ENCODE results near the gene TNRC6A. TPM values are rescaled to one million over a fixed set of nuclear protein-coding genes. Genes with fewer than 3 reads are reported as not detected.
"Not testable (repeated sequence)": the region's sequence is repeated elsewhere in the genome, so short reads cannot be mapped to it uniquely, and the experiment has no call there.

The TNRC6A gene
- total RNA-seq, 1 donor from 2014 or later: 22.2 TPM

DNA sequence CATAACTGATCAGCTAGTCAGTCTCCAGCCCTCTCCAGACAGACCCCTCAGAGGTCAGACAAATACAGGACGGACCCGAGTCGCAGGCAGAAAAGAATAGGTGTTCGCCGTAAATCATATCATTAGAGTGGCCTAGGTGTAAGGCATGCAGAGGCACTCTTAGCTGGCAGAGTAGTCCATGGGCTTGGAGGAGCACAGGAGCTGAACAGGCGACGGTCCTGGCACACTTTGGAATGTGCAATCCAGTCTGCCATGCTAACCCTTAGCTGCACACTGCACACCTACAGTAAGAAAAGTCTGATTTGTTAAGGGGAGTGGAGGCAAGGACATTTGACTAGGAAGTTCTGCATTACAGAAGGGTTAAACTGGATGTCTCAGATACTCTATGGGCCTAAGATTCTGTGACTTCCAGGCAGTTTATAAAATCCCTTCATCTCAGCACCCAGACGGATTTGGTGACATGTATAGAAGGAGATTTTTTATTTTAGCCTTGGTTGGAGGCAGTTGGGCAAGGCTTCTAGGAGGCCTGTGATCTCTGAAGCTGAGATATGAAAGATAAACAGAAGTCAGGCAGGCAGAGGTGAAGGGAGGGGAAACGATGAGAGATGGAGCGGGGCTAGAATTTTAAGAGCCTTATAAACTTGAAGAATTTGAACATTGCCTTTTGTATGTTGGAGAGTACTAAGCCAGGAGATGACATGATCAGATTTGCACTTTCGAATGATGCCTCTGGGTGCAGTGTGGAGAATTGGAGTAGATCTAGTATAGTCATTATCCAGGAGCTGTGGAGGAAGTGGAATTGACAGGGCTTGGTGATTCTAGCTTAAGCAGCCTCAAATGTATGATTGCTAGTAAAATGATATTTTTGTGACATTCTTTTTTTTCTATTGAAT is 81.7 kb downstream of the TNRC6A start:
- no peak for DNase-seq (ENCODE audit: low read depth in 2 of 2)

DNA sequence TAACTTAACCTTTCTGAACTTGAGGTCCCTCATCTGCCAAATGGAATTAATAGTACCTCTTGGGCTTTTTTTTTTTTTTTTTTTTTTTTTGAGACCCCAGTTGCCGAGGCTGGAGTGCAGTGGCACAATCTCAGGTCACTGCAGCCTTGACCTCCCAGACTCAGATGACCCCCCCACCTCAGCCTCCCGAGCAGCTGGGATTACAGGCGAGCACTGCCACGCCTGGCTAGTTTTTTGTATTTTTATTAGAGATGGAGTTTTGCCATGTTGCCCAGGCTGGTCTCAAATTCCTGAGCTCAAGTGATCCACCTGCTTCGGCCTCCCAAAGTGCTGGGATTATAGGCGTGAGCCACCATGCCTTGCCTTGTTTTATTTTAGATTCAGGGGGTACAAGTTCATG is 83.4 kb downstream of the TNRC6A start:
- DNase-seq (ENCODE audit: low read depth in 2 of 2): not testable (repeated sequence)

DNA sequence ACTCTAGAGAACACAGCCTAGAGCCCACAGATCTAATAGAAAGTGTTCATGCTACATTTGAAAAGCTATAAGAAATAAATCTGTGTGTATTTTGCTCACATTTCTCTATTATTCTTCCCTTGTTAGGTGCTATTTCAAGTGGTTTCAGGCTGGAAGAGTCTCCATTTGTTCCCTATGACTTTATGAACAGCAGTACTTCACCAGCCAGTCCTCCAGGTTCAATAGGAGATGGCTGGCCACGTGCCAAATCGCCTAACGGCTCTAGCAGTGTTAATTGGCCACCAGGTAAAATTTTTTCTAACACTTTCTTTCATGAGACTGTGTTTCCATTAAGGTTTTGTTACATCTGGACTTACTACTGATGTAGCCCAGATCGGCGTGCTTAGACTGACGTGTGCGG is 85.6 kb downstream of the TNRC6A start:
- no peak for DNase-seq (ENCODE audit: low read depth in 2 of 2)

DNA sequence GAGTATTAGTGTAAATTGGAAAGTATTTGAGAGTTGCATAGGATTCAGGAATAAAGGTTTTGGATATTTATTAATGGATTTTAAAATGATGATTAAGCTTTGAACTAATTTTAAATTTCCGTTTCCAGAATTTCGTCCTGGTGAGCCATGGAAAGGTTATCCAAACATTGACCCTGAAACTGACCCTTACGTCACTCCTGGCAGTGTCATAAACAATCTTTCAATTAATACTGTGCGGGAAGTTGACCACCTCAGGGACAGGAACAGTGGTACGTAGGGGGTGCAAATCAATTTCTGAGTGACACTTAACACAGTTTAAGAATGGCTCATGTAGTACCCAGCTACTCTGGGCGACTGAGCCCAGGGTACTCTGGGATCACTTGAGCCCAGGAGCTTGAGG is 87.2 kb downstream of the TNRC6A start:
- DNase-seq (ENCODE audit: low read depth in 2 of 2): peak; percentile 31 to 54

DNA sequence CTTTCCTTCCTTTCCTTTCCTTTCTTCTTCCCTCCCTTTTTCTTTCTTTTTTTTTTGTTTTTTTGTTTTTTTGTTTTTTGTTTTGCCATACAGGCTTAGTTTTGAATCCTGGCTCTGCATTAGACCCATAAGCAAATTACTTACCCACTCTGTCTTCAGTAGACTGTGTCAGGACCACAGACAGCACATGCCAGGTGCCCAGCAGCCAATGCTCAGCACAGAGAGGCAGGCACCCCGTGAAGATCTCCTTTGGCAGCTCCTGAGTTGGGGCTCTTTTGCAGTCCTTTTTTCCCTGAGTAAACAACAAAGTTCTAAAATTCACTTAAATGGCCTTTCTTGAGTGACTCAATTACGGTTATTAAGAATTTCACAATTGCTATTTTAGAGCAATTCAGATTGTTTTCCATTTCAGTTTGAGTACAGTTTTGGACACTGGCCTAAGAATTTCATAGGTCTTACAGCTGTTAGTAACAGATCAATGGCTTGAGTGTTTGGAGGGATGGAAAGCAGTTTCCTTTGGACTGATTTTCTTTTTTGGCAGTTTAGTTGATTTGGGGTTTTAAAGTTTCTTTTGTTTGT is 90.1 kb downstream of the TNRC6A start:
- no peak for DNase-seq (ENCODE audit: low read depth in 2 of 2)

DNA sequence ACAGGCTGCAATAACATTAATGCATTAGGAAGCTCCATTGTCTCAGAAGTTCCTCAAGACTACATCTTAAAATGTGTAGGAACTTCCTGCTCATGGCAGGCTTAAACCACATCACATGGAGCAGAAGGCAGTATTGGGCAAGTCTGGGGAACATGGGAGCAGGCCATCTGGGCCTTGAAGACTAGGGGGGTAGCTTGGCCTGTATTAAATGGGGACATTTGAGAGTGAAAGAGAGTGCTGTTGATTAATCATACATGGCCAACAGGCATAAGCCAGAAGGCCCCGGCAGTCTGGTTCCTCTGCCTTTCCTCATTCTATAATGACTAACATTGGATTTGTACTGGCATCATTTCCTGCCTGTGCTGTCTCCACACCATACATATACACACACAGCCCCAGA is 91.1 kb downstream of the TNRC6A start:
- peak; percentile 15 to 70 for DNase-seq (ENCODE audit: low read depth in 2 of 2)

DNA sequence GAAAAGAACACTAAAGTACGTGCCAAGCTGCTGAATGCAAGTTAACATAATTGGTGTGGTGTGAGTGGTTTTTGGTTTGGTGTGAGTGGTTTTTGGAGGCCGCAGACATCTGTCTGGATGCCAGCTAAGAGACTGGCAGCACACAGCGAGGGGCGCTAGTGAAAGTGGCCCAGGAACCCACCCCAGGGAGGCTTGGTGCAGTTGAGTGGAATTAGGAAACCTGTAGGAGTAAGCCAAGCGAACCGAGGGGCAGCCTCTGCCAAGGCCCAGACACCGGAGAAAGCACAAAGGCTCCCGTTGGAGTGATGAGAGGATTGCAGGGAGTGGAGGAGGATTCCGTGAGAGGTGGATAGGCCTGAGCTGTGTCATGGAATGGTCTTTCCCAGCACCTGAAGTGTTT is 91.7 kb downstream of the TNRC6A start:
- DNase-seq (ENCODE audit: low read depth in 2 of 2): no peak

DNA sequence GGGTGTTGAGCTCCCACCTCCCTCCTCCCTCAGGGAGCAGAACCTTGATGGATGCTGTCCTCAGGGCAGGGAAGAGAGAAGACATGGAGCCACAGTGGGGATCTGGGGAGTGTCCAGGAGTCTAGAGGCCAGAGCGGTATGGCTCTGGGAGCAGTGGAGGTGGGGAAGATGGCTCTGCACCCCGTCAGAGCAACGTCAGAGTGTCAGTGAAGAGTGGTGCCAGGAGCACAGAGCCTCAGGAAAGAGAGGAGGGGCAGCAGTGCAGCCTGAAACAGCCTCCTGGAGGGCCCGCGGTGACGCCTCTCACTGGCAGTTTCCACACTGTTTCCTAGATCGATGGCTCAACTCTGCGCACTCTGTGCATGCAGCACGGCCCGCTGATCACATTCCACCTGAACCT is 93.1 kb downstream of the TNRC6A start:
- DNase-seq (ENCODE audit: low read depth in 2 of 2): no peak

DNA sequence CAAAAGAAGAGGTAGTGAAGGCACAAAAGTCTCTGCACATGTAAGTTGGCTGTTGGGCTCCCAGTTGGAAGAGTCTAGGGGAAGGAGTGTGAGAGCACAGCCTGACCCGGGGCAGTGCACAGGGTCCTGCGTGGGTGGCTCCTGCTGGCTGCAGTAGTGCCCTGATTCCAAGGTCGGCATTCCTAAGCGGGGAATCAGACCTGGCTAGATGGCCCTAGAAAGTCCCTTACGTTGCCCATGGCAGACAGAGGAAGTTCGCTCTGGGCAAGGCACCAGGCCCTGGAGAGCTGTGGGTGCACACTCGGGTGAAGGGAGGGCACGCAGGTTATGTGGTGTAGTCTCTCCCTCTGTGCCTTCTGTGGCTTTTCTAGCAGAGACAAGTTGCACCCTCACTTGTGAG is 93.5 kb downstream of the TNRC6A start:
- no peak for DNase-seq (ENCODE audit: low read depth in 2 of 2)

DNA sequence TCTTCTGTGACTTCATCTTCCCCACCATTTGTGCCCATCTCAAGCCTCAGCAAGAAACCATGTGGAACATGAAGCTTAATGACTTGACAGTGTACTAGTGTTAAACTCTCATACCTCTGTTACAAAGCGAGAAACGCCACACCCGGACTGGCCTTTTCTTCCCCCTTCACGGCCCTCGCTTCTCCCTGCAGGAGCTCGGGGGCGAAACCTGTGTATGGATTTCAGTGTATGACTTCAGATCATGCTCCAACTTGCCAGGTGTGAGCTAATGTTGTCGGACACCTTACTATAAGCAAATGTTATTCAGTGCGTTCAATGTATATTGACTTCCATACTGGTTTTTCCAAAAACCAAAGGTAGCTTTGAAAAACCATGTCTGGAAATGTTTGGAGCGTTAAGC is 96.2 kb downstream of the TNRC6A start:
- no peak for DNase-seq (ENCODE audit: low read depth in 2 of 2)

DNA sequence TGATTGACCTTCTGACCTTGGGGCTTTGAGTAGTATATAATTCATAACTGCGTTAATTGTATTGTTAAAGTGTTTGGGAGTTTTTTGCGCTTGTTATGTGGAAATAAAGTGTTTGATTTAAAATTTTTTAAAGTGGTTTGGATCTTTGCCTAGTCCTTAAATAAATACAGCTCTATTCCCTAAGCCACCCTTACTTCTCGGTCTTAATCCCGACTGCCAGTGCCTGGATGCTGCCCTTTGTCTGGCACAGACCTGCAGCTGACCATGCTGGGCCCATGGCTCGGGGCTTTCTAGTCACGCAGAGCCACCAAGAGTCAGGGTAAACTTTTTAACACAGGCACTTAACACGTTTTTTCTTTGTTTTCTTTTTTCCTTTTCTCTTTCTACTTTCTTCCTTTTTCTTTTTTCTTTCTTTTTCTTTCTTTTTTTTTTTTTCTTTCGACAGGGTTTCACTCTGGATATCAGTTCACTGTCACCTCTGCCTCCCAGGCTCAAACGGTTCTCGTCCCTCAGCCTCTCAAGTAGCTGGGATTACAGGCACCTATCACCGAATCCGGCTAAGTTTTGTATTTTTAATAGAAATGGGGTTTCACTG is 96.7 kb downstream of the TNRC6A start:
- no peak for DNase-seq (ENCODE audit: low read depth in 2 of 2)

DNA sequence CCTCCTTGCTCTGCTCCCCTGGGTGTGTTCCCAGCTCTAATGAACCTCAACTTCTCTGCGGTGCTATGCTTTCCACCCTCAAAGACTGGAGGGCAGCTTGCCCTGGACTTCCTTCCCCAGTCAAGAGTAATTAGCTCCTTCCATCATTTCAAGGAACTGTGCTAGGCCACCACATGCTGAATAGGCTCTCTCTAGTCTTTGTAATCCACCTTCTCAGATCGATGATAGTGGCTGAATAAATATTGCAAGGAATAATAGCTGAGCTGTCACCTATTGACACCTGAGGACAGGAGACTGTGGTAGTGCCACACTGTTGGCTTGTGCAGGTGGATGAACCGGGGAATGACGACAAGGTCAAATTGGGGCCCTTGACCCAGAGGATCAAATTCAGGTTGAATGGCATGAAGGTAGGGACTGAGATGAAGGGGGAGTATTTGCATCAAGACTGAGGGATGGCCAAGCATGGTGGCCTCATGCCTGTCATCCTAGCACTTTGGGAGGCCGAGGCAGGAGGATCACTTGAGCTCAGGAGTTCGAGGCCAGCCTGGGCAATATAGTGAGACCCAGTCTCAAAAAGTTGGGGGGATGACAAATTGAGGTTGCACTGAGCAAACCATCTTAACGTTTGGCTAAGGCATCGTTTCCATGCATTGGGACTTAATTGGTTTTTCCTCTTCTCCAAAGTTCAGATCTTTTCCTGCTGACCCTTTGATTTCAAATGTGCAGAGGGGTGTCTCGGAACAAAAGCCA is 97.5 kb downstream of the TNRC6A start:
- DNase-seq (ENCODE audit: low read depth in 2 of 2): no peak

DNA sequence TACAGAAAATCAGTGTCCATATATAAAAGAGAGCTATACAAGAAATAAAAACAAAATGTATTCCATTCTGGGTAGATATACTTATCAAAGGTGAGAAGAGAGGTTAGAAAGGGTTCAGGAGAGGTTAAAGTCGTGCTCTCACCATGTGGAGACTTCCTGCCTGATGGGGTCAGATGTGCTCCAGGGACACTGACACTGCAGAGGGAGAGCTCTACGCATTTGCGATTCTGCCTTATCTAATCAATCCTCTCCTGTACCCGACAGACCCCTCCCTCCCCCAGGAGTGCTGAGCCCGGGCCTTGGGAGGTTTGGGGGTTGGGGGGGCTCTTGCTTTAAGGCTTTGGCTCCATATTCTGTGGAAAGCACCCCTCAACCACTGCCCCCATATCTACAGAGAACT is 99.7 kb downstream of the TNRC6A start:
- no peak for DNase-seq (ENCODE audit: low read depth in 2 of 2)

DNA sequence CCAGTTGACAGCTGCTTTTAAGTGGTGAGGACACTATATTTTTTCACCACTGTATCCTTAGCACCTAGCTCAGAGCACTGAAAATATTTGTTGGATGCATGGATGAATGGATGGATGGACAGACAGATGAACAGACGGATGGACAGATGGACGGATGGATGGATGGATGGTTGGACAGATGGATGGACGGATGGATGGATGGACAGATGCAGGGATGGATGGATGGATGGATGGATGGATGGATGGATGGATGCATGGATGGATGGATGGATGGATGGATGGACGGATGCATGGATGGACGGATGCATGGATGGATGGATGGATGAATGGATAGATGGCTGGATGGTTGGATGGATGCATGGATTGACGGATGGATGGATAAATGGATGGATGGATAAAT is 103.9 kb downstream of the TNRC6A start:
- DNase-seq (ENCODE audit: low read depth in 2 of 2): no peak

DNA sequence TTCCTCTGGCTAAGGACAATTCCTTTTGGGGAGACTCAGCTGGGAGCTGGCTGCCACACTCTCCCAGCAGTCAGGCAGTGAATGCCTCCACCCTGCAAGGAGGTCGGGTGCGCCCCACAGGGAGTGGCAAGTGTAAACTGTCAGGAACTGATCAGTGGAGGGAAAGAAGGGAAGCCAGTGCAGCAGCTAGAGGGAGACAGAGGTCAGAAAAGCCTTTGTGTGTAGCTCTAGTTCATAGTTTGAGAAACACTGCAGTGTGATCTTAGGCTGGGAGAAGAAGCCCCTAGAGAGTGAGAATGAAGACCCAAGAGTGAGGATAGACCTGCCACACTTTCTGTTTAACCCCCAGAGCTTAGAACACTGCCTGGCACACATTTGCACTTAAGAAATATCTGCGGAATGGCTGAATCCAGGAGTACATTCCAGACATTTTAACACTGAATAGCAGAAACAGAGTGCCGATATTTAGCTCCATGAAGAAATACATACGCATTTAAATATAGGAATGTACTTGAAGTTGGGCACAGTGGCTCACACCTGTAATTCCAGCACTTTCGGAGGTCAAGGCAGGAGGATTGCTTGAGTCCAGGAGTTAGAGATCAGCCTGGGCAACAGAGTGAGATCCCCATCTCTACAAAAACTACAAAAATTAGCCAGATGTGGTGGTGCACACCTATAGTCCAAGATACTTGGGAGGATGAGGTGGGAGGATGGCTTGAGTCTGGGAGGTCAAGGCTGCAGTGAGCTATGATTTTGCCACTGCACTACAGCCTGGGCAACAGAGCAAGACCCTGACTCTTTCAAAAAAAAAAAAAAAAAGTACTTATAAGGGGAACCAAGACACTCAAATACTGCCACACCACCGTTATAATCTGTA is 105.2 kb downstream of the TNRC6A start:
- DNase-seq (ENCODE audit: low read depth in 2 of 2): peak; percentile 54

DNA sequence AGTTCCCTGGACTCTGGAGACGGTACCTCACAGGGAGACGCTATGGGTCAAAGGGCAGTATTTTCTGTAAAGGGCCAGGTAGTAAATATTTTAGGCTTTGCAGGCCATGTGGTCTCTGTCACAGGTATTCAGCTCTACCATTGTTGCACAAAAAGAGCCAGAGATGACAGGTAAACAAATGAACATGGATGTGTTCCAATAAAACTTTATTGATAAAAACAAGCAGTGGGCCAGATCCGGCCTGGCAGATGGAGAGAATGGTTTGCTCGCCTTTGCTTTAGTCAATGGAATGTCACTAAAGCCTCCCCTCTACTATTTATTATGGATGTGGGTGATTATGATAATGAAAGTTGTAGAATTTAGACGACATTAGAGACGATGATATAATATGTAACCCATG is 107.4 kb downstream of the TNRC6A start:
- no peak for DNase-seq (ENCODE audit: low read depth in 2 of 2)

DNA sequence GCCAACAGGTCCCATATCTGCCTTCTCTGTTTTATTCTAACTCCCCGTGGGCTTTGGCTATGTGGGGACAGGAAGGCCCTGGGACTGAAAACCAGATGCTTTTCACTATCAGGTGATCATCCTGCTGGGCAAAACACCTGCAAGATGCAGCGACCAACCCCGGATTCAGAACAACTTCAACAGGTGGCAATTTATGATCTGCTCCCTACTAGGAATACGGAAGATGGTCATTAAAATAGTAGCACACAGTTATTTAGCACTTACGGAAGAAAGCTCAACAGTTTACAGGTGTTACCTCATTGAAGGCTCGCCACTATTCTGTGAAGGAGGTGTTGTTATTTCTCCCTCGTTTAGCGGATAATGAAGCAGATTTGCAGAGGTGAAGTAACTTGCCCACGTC is 108.5 kb downstream of the TNRC6A start:
- DNase-seq (ENCODE audit: low read depth in 2 of 2): no peak

DNA sequence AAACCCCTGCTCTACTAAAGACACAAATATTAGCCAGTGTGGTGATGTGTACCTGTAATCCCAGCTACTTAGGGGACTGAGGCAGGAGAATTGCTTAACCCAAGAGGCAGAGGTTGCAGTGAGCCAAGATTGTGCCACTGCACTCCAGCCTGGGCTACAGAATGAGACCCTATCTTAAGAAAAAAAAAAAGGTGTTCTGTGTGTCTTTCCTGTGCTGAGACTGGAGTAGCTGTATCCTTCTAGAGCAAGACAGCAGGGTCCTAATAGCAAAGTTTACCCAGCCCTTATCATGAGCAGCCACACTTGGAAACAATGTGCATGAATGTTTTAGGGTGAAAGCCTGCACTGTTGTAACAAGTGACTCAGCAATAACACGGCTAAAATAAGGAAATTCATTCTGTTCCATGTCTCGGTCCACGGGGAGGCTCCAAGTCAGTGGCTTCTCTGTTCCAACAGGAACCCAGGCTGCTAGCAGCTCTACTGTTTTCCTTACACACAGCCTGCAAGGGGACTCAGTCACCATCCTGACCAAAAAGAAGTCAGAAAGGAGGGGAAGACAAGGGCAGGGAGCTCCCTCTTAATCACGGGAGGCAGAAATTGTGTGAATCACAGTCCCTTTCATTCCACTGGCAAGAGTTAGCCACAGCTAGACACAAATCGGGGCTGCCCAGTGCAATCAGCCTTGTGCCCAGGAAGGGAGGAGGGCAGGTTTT is 109.3 kb downstream of the TNRC6A start:
- DNase-seq (ENCODE audit: low read depth in 2 of 2): peak; percentile 49 to 54

DNA sequence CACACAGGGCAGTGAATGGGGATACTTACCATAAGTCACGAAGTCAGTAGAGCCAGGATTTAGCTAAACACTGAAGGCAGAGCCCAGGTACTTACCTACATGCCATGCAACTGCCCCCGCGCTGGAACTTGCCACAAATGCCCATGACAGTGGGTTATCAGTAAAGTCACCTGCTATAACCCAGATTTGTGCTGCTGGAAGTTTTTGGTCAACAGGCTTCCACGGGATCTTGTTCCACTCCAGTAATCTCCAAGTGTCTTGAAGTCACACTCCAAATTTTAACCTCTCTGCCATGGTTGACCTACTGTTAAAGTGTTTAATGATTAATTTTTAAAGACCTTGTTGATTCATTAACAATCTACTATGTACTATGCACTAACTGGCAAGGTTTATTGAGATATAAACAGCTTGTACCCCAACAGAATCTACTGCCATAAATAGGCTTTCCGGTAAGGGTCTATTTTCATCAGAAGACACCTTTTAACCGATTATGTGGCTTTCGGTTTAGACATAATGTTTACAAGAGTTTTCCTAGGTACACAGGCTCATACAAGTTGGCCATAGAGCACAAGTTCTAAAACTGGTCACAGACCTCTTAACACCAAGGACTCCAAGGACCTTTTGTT is 110.0 kb downstream of the TNRC6A start:
- no peak for DNase-seq (ENCODE audit: low read depth in 2 of 2)

DNA sequence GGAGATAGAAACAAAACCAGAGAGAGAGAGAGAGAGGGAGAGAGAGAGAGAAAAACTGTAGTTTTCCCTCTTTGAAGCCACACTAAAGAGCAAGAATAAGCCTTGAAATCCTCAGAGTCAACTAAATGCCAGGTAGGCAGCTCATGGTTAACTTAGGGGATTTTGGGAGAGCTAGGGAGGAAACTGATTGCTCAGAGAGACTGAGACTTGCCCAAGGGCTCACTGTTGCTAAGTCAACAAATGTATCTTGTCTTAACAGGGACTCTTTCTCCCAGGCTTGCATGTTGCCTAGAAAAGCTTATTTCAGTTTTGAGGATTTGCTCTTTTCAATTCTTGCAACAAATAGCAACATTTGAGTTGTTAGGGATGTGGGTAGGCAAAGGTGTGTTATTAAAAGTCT is 111.8 kb downstream of the TNRC6A start:
- DNase-seq (ENCODE audit: low read depth in 2 of 2): no peak

Measured in lung microvascular endothelial cell (primary cell).